Stimulated activated CD4-positive, alpha-beta T cell treated with anti-CD3 and anti-CD28 coated beads, Interleukin-2, amount 100 ng/mL, for 48 hours (primary cell): ENCODE data around the gene RSPH10B2.
"Not testable (repeated sequence)": the region's sequence is repeated elsewhere in the genome, so short reads cannot be mapped to it uniquely, and the experiment has no call there.

Experiments used
- DNase-seq, 2 donors: peaks; one replicate each; pipeline ENCODE4 v3.0.0-alpha.2; 2020

Gene RSPH10B2

GRCh38 chr7:6753964-6754363 lies at the start of gene RSPH10B2:
Gene RSPH10B2, plus strand, starts transcription at chr7:6754103. Its CDS starts 3,575 bp downstream, at chr7:6757678.
- not testable (repeated sequence) for DNase-seq

GRCh38 chr7:6705959-6706665 lies 47.8 kb upstream of the RSPH10B2 start:
- peak; percentile 8 to 21 for DNase-seq

- peak; percentile 95 for DNase-seq
These were observed 47.1 kb upstream of the RSPH10B2 start, which contains the start of gene ZNF12 for GRCh38 chr7:6706666-6707407. Gene ZNF12, minus strand, starts transcription at chr7:6706947. Its CDS starts 1,774 bp downstream, at chr7:6705173.

GRCh38 chr7:6708304-6708703 lies 45.6 kb upstream of the RSPH10B2 start:
- no peak for DNase-seq

GRCh38 chr7:6709808-6710207 lies 44.1 kb upstream of the RSPH10B2 start:
- peak in 1 of 2 donors; percentile 14 for DNase-seq

GRCh38 chr7:6714360-6714759 lies 39.5 kb upstream of the RSPH10B2 start:
- DNase-seq = no peak

GRCh38 chr7:6715898-6716297 lies 38.0 kb upstream of the RSPH10B2 start:
- not testable (repeated sequence) for DNase-seq

GRCh38 chr7:6718124-6718523 lies 35.8 kb upstream of the RSPH10B2 start:
- no peak for DNase-seq

- not testable (repeated sequence) for DNase-seq
These were observed 29.6 kb upstream of the RSPH10B2 start for GRCh38 chr7:6724351-6724750.

- DNase-seq = no peak
These were observed 28.9 kb upstream of the RSPH10B2 start for GRCh38 chr7:6725003-6725402.

- DNase-seq = not testable (repeated sequence)
These were observed 27.6 kb upstream of the RSPH10B2 start for GRCh38 chr7:6726341-6726740.

GRCh38 chr7:6727663-6728062 lies 26.2 kb upstream of the RSPH10B2 start:
- no peak for DNase-seq

GRCh38 chr7:6728893-6729491 lies 24.9 kb upstream of the RSPH10B2 start:
- not testable (repeated sequence) for DNase-seq

GRCh38 chr7:6729492-6730342 lies 24.2 kb upstream of the RSPH10B2 start:
- DNase-seq = peak; percentile 71 to 73

GRCh38 chr7:6730343-6730633 lies 23.6 kb upstream of the RSPH10B2 start:
- DNase-seq = peak in 1 of 2 donors; percentile 6

GRCh38 chr7:6738415-6738814 lies 15.5 kb upstream of the RSPH10B2 start:
- DNase-seq = not testable (repeated sequence)

GRCh38 chr7:6744410-6745100 lies 9.3 kb upstream of the RSPH10B2 start:
- not testable (repeated sequence) for DNase-seq

- DNase-seq = not testable (repeated sequence)
These were observed 4.6 kb upstream of the RSPH10B2 start for GRCh38 chr7:6749335-6749734.

- not testable (repeated sequence) for DNase-seq
These were observed 3.7 kb upstream of the RSPH10B2 start for GRCh38 chr7:6750173-6750572.

GRCh38 chr7:6761186-6761585 lies 7.3 kb downstream of the RSPH10B2 start:
- not testable (repeated sequence) for DNase-seq

GRCh38 chr7:6781581-6781980 lies 27.7 kb downstream of the RSPH10B2 start:
- DNase-seq = not testable (repeated sequence)

- DNase-seq = not testable (repeated sequence)
These were observed 35.5 kb downstream of the RSPH10B2 start for GRCh38 chr7:6789353-6789752.
